Activated CD8-positive, alpha-beta memory T cell treated with anti-CD3 and anti-CD28 coated beads, Interleukin-2, amount 10 ng/mL, durations not matched to agents 7 days and 5 days (primary cell): ENCODE measurements around the gene LYST. TPM values are rescaled to one million over a fixed set of nuclear protein-coding genes. Genes with fewer than 3 reads are reported as not detected.

Experiments used
- ATAC-seq: fragments of 150-1000 bp; cut with Tn5 transposase; one replicate; pipeline ENCODE4 v1.10.0; 2021; ENCODE audit warnings: moderate library complexity
- CTCF ChIA-PET: fragments of 350-600 bp; sonication (Branson Sonifier 250); formaldehyde crosslinking; loops from one replicate; lab custom pipeline; 2021; ENCODE audit warnings: antibody characterized with exemption; lab: Charles Lee
- DNase-seq: peaks from one replicate; pipeline ENCODE4 v3.0.0-alpha.2; 2020
- H3K27ac Mint-ChIP-seq: one replicate; pipeline ENCODE4 v1.8.0; 2021; ENCODE audit warnings: mild to moderate bottlenecking, mixed read lengths
- H3K27me3 Mint-ChIP-seq: one replicate; pipeline ENCODE4 v1.8.0; 2021; ENCODE audit warnings: mixed read lengths
- H3K36me3 Mint-ChIP-seq: one replicate; pipeline ENCODE4 v1.8.0; 2021; ENCODE audit warnings: mild to moderate bottlenecking, mixed read lengths
- H3K4me1 Mint-ChIP-seq: one replicate; pipeline ENCODE4 v1.8.0; 2021; ENCODE audit warnings: mixed read lengths
- H3K4me3 Mint-ChIP-seq: one replicate; pipeline ENCODE4 v1.8.0; 2021; ENCODE audit warnings: mild to moderate bottlenecking, moderate library complexity, mixed read lengths
- H3K9me3 Mint-ChIP-seq: one replicate; pipeline ENCODE4 v1.8.0; 2022; ENCODE audit warnings: low read depth, mixed read lengths
- total RNA-seq, 2 experiments: library from RNA; stranded (reverse); gene quantifications; one replicate each; pipeline ENCODE4 v1.2.3, GENCODE V29; 2021

Gene LYST
- total RNA-seq, 2 experiments from 2014 or later, result 64.9 to 131 TPM

DNA sequence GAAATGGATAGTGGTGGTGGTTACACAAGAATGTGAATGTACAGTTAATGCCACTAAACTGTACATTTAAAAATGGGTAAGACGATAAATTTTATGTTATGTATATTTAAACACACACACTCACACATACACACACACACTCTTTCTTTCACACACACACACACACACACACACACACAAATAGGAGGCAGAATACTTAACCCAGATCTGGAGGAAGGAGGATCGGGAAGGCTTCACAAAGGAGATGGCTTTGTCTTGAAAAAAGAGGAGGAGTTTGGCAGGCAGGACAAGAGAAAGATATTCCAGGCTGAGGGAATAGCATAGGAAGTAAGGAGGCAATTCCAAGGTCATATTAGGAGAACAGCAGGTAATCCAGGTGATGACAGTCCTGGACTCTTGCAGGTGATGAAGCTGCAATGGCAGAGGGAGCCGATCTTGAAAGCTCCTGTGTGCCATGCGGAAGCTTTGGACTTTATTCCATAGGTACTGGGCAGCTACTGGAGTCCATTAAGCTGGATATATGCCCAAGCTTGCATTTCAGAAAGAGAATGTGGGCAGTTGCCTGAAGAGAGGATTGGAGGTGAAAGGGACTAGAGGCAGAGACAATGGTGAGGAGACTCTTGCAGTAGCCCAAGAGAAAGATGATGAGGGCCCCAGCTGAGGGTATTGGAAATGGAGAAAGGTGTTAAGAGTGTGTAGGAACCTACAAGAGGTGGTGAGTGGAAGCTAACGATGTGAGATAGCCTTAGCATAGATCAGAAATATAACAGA is 15.4 kb upstream of the LYST start:
- Mint-ChIP-seq H3K4me3 (peak overlapping the region; percentile 61), H3K27me3 (no peaks in the 10 kb centered on the region), H3K27ac (peak overlapping the region; percentile 61), H3K4me1 (peaks cover 74% of the 10 kb centered on the region), H3K9me3 (no peaks in the 10 kb centered on the region), H3K36me3 (peaks cover 5% of the 10 kb centered on the region)
- ATAC-seq (no peak), DNase-seq (no peak)
- CTCF ChIA-PET, result interaction anchor here (1.0 to 1.6 kb wide), 2 partner anchors 23 to 90 kb away, joined by 3 to 7 read pairs; no protein-coding TSS in a partner anchor

- H3K36me3 Mint-ChIP-seq, result no peaks in the 10 kb centered on the region
- H3K9me3 Mint-ChIP-seq, result no peaks in the 10 kb centered on the region
- H3K4me3 Mint-ChIP-seq, result no peak overlapping the region
- DNase-seq (no peak), ATAC-seq (no peak)
- no peaks in the 10 kb centered on the region for H3K27me3 Mint-ChIP-seq
- CTCF ChIA-PET, result interaction anchor here (1.2 to 5.6 kb wide), 3 partner anchors 9 to 94 kb away, joined by 3 to 24 read pairs (median 4); partner anchors contain the start of gene LYST
- peak overlapping the region; percentile 91 for H3K27ac Mint-ChIP-seq
- H3K4me1 Mint-ChIP-seq, result peaks cover 86% of the 10 kb centered on the region
These were observed 11.5 kb upstream of the LYST start for GRCh38 chr1:235878082-235878811.

- no peak for DNase-seq
- CTCF ChIA-PET, result interaction anchor here (0.8 to 5.6 kb wide), 8 partner anchors 8 to 372 kb away, joined by 3 to 24 read pairs (median 4); partner anchors contain the start of genes B3GALNT2 and LYST
- Mint-ChIP-seq H3K36me3 (peaks cover 2% of the 10 kb centered on the region), H3K27ac (peak overlapping the region; percentile 91), H3K4me3 (peak overlapping the region; percentile 61), H3K27me3 (no peaks in the 10 kb centered on the region), H3K4me1 (peaks cover 89% of the 10 kb centered on the region), H3K9me3 (no peaks in the 10 kb centered on the region)
- ATAC-seq, result peak; percentile 56
These were observed 9.7 kb upstream of the LYST start for GRCh38 chr1:235876402-235876841.

DNA sequence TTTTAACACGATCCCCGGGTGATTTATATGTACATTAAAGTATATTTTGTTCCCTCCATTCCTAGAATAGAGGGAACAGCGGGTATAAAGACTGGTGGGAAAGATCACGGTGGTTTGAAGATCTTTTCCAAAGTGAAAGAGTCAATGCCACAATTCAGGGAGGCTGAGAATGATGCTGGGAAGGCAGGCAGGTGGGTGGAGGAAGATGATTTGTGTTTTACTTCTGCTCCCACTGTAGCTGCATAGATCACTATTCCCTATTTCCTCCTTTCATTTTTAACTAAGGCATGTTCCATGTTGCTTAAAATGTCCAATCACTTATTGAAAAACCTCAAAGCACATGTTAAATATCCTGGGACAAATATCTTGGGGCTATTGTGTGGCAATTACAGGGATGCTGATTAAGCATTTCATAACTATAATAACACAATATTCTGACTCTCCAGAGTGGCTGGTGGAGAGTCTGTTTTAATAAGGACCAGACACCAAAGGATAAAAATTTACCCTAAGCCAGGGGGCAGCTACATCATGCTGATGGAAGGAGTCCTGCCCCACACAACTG is 8.4 kb upstream of the LYST start:
- H3K4me1 Mint-ChIP-seq, result peaks cover 80% of the 10 kb centered on the region
- ATAC-seq, result no peak

DNA sequence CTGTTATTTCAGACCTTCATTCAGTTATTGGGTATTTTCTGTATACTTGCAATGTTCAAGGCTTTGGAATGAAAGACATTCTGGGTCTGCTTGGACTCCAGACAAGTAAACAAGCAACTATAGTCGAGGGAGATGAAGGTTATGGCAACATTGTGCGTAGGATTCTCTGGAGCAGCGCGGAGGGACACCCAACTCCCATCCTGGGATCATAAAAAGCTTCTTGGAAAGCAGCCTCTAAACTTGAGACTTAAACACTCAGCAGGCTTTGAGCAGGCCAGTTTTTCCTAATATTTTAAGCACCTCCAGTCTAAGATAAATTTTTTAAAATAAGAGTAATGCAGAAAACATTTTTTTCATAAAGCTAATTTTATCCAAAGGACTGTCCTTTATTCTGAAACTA is 7.6 kb upstream of the LYST start:
- no peak for ATAC-seq
- Mint-ChIP-seq H3K36me3 (peaks cover 3% of the 10 kb centered on the region), H3K9me3 (no peaks in the 10 kb centered on the region), H3K4me3 (no peak overlapping the region), H3K27me3 (no peaks in the 10 kb centered on the region), H3K27ac (peak overlapping the region; percentile 91), H3K4me1 (peaks cover 72% of the 10 kb centered on the region)
- CTCF ChIA-PET, result interaction anchor here (0.9 to 1.0 kb wide), 2 partner anchors 9 to 36 kb away, joined by 3 read pairs; no protein-coding TSS in a partner anchor
- DNase-seq, result no peak

More for the DNA sequence above, 8.4 kb upstream of the LYST start:
- CTCF ChIA-PET, result interaction anchor here (0.9 to 5.6 kb wide), 4 partner anchors 8 to 37 kb away, joined by 3 to 24 read pairs (median 3); partner anchors contain the start of gene LYST
- peaks cover 2% of the 10 kb centered on the region for H3K36me3 Mint-ChIP-seq
- no peak overlapping the region for H3K4me3 Mint-ChIP-seq
- no peaks in the 10 kb centered on the region for H3K9me3 Mint-ChIP-seq
- H3K27me3 Mint-ChIP-seq, result no peaks in the 10 kb centered on the region
- peak overlapping the region; percentile 91 for H3K27ac Mint-ChIP-seq
- DNase-seq, result no peak

- H3K27me3 Mint-ChIP-seq, result no peaks in the 10 kb centered on the region
- H3K36me3 Mint-ChIP-seq, result peaks cover 3% of the 10 kb centered on the region
- H3K9me3 Mint-ChIP-seq, result no peaks in the 10 kb centered on the region
- DNase-seq (no peak), ATAC-seq (no peak)
- peak overlapping the region; percentile 60 for H3K4me3 Mint-ChIP-seq
- H3K4me1 Mint-ChIP-seq, result peaks cover 66% of the 10 kb centered on the region
- peak overlapping the region; percentile 91 for H3K27ac Mint-ChIP-seq
- CTCF ChIA-PET, result no interaction called here
These were observed 6.9 kb upstream of the LYST start for GRCh38 chr1:235873571-235873970.

DNA sequence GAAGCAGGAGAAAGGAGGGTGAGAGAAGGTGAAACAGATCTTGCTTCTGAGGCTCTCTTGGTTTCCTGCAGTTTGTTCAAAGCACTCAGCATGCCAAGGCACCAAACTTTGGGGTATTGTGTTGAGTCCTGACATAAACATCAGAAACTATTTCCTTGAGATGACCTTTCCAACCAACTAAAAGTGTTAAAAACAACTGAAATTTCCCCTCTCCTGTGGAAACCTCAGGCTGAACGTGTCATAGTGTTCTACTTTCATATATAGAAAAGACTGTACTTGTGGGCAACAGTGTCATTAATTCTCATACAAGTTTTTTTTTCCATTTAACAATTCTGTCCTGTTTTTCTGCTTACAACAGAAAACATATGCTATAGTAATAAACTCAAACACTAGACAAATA is 6.3 kb upstream of the LYST start:
- H3K36me3 Mint-ChIP-seq, result peaks cover 3% of the 10 kb centered on the region
- no peak for DNase-seq
- no peaks in the 10 kb centered on the region for H3K27me3 Mint-ChIP-seq
- CTCF ChIA-PET, result no interaction called here
- peak; percentile 50 for ATAC-seq
- H3K4me3 Mint-ChIP-seq, result peak overlapping the region; percentile 60
- peak overlapping the region; percentile 91 for H3K27ac Mint-ChIP-seq
- H3K9me3 Mint-ChIP-seq, result no peaks in the 10 kb centered on the region
- H3K4me1 Mint-ChIP-seq, result peaks cover 65% of the 10 kb centered on the region

- DNase-seq (no peak), ATAC-seq (no peak)
- CTCF ChIA-PET, result no interaction called here
- Mint-ChIP-seq H3K36me3 (peaks cover 3% of the 10 kb centered on the region), H3K27ac (peak overlapping the region; percentile 91), H3K4me1 (peaks cover 65% of the 10 kb centered on the region), H3K27me3 (no peaks in the 10 kb centered on the region), H3K4me3 (peak overlapping the region; percentile 55), H3K9me3 (no peaks in the 10 kb centered on the region)
These were observed 5.6 kb upstream of the LYST start for GRCh38 chr1:235872270-235872669.

DNA sequence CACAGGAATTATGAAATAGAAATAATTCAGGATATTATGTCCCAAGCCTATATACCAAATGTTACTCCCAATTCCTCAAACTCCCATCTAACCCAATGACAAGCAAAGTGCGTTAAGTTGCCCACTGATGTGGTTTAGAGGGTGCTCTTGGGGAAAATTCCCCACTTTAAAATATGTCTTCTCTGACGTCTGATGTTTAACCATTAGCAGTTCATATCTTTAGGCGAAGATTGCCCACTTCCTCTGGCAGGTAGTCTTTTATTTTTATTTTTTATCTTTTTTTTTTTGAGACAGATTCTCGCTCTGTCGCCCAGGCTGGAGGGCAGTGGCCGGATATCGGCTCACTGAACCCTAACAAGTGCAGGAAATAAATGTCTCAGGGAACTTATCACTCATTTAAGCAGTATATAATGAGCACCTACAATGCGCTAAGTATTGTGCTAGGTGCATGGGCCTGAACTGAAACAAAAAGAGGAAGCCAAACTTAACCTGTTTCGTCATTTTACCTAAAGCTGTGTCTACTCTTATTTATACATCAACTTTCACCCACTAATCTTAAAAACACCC is 1.3 kb upstream of the LYST start:
- Mint-ChIP-seq H3K4me1 (peaks cover 50% of the 10 kb centered on the region), H3K4me3 (peak overlapping the region; percentile 89), H3K27me3 (no peaks in the 10 kb centered on the region), H3K36me3 (peaks cover 19% of the 10 kb centered on the region), H3K9me3 (no peaks in the 10 kb centered on the region), H3K27ac (peak overlapping the region; percentile 98)
- DNase-seq, result peak; percentile 64
- CTCF ChIA-PET, result interaction anchor here (0.9 to 4.9 kb wide), 4 partner anchors 9 to 104 kb away, joined by 4 to 72 read pairs (median 4); no protein-coding TSS in a partner anchor
- ATAC-seq, result peak; percentile 12

DNA sequence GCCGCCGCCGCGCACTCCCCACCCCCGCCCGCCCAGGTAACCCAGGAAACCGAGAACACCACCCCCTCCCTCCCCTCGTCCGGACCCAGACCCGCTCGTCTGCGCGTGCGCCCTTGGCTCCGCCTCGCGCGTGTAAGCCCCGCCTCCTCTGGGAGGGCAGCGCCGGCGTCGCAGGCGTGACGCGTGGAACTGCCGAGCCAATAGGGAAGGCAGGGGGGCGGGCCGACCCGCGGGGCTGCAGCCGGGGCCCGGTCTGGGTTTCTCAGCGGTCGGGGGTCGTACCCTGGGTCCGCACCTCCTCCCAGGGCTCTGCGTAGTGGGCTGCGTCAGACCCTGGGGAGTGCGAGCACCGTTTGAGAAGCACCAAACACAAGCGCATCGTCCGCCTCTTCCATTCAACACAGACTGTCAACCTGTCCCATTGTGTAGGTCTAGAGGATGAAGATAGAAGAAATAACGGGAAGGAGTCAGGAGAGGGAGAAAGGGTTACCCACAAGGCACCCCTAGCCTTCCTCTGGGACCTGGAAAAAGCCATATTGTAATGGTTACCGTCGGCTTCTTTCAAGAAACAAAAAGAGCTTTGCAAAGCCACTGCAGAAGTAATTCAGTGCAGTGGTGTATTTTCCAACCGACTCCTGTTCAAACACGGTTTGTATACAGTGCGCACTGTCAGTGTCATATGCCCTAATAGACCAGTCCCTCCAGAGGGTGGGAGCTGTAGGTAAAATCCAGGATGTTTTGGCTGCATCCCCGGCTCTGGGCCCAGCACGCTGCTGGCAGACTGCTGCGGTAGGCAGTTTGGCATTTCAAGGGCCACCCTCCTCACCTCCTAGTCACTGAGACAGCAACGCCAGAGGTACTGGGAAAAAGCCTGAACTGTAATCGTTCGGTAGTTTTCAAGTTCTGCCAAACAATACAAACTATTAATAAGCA is 473 bp upstream of the LYST start:
- H3K27ac Mint-ChIP-seq, result peak overlapping the region; percentile 98
- peak overlapping the region; percentile 89 for H3K4me3 Mint-ChIP-seq
- ATAC-seq, result peak; percentile 76
- peaks cover 51% of the 10 kb centered on the region for H3K4me1 Mint-ChIP-seq
- H3K9me3 Mint-ChIP-seq, result no peaks in the 10 kb centered on the region
- DNase-seq, result peak; percentile 98
- H3K36me3 Mint-ChIP-seq, result peaks cover 18% of the 10 kb centered on the region
- CTCF ChIA-PET, result interaction anchor here (0.8 to 4.9 kb wide), 18 partner anchors 9 to 132 kb away, joined by 3 to 72 read pairs (median 6); no protein-coding TSS in a partner anchor
- no peaks in the 10 kb centered on the region for H3K27me3 Mint-ChIP-seq

DNA sequence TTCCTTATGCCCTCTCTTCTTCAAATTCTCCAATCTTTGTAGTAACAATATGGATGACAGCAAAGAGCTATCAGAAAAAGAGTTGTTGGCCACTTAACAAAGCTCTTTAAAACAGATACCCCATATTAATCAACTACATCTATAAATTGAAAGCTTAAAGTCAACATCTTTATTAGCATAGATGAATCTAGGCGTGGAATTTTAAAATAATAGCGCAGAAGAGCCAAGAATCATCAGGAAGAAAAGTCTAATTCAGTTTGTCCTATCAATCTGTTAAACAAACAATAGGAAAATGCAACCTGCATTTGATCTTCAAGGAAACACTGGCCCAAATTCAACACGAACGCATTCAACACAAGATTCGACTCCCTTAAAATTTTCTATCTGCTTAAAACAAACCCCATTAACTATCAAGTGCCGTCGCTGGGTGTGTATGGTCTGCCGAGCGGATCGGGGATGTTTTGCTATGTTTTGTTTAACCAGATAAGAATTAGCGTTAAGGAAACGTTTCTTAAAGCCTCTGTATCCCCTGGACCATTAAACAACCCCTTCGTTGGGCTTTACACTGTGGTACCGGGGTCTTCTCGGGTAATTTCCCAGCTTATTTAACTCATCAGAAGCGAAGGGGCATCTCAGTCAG is 1.0 kb downstream of the LYST start:
- peaks cover 24% of the 10 kb centered on the region for H3K36me3 Mint-ChIP-seq

More for the DNA sequence above, 1.0 kb downstream of the LYST start:
- Mint-ChIP-seq H3K27me3 (no peaks in the 10 kb centered on the region), H3K9me3 (no peaks in the 10 kb centered on the region), H3K4me1 (peaks cover 51% of the 10 kb centered on the region), H3K27ac (peak overlapping the region; percentile 98), H3K4me3 (peak overlapping the region; percentile 89)
- DNase-seq (no peak), ATAC-seq (no peak)
- CTCF ChIA-PET, result interaction anchor here (0.6 to 4.9 kb wide), 28 partner anchors 8 to 361 kb away, joined by 3 to 72 read pairs (median 5); partner anchors contain the start of gene B3GALNT2
